HEK293T (cell line): ENCODE results near the gene DNAH8.

Source experiments
- CTCF ChIA-PET: fragments of 350-600 bp; formaldehyde crosslinking; extraction: SDS; loops from one replicate; lab custom pipeline; 2021; ENCODE audit warnings: antibody characterized with exemption, inconsistent platforms; lab: Yijun Ruan, JAX
- POLR2A ChIA-PET: fragments of 350-600 bp; formaldehyde crosslinking; extraction: SDS; loops from one replicate; lab custom pipeline; 2020; ENCODE audit warnings: antibody characterized with exemption, inconsistent platforms; lab: Yijun Ruan, JAX
- DNase-seq: peaks from one replicate; pipeline ENCODE4 v3.0.0; 2012; ENCODE audit warnings: mixed read lengths; ENCODE audit errors: extremely low spot score
- ARNT ChIP-seq: fragments of 450-650 bp; IDR thresholded peaks from 2 replicates; pipeline ENCODE4 v1.6.1; 2017; ENCODE audit warnings: mild to moderate bottlenecking
- BHLHE40 ChIP-seq: fragments of 450-650 bp; IDR thresholded peaks from 2 replicates; pipeline ENCODE4 v1.6.1; 2016; ENCODE audit warnings: mild to moderate bottlenecking, moderate library complexity, borderline replicate concordance
- CTBP1 ChIP-seq: fragments of 450-650 bp; IDR thresholded peaks from 2 replicates; pipeline ENCODE4 v1.6.1; 2016; ENCODE audit warnings: borderline replicate concordance
- ELF4 ChIP-seq: fragments of 450-650 bp; IDR thresholded peaks from 2 replicates; pipeline ENCODE4 v1.6.1; 2017; ENCODE audit warnings: antibody characterized with exemption
- FOXA1 ChIP-seq: fragments of 450-650 bp; IDR thresholded peaks from 2 replicates; pipeline ENCODE4 v1.6.1; 2016; ENCODE audit warnings: mild to moderate bottlenecking
- FOXK2 ChIP-seq: fragments of 450-650 bp; IDR thresholded peaks from 2 replicates; pipeline ENCODE4 v1.6.1; 2016; ENCODE audit warnings: mild to moderate bottlenecking
- FOXM1 ChIP-seq: fragments of 450-650 bp; IDR thresholded peaks from 2 replicates; pipeline ENCODE4 v1.6.1; 2017; ENCODE audit warnings: mild to moderate bottlenecking, borderline replicate concordance
- HDGF ChIP-seq: fragments of 450-650 bp; IDR thresholded peaks from 2 replicates; pipeline ENCODE4 v1.6.1; 2017; ENCODE audit warnings: antibody characterized with exemption, borderline replicate concordance
- L3MBTL2 ChIP-seq: fragments of 450-650 bp; conservative IDR thresholded peaks from 2 replicates; pipeline ENCODE4 v1.6.1; 2016; ENCODE audit warnings: mild to moderate bottlenecking
- NFRKB ChIP-seq: fragments of 450-650 bp; IDR thresholded peaks from 2 replicates; pipeline ENCODE4 v1.6.1; 2016; ENCODE audit warnings: mild to moderate bottlenecking, moderate library complexity
- SP1 ChIP-seq: fragments of 450-650 bp; IDR thresholded peaks from 2 replicates; pipeline ENCODE4 v1.6.1; 2017
- SUZ12 ChIP-seq: fragments of 450-650 bp; IDR thresholded peaks from 2 replicates; pipeline ENCODE4 v1.6.1; 2016; ENCODE audit warnings: mild to moderate bottlenecking
- TARDBP ChIP-seq: fragments of 450-650 bp; IDR thresholded peaks from 2 replicates; pipeline ENCODE4 v1.6.1; 2016
- ZNF384 ChIP-seq: fragments of 450-650 bp; IDR thresholded peaks from 2 replicates; pipeline ENCODE4 v1.6.1; 2016
- TF ChIP-seq, protein P1 (sequence below): fragments of 450-650 bp; IDR thresholded peaks from 2 replicates; pipeline ENCODE4 v1.6.1; 2016

Gene DNAH8

GRCh38 chr6:38686270-38687042 lies 28.7 kb upstream of the DNAH8 start:
- ChIA-PET CTCF (no interaction called here), POLR2A (no interaction called here)
- TF ChIP-seq CTBP1 = no peak
- no peak for TF ChIP-seq TARDBP

GRCh38 chr6:38687043-38687353 lies 28.1 kb upstream of the DNAH8 start:
- TF ChIP-seq HDGF (no peak), L3MBTL2 (no peak), SUZ12 (no peak), NFRKB (no peak)
- TF ChIP-seq, protein P1, sequence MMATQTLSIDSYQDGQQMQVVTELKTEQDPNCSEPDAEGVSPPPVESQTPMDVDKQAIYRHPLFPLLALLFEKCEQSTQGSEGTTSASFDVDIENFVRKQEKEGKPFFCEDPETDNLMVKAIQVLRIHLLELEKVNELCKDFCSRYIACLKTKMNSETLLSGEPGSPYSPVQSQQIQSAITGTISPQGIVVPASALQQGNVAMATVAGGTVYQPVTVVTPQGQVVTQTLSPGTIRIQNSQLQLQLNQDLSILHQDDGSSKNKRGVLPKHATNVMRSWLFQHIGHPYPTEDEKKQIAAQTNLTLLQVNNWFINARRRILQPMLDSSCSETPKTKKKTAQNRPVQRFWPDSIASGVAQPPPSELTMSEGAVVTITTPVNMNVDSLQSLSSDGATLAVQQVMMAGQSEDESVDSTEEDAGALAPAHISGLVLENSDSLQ = no peak
- no peak for DNase-seq
- POLR2A ChIA-PET = no interaction called here
- CTCF ChIA-PET = no interaction called here

More at GRCh38 chr6:38686270-38687042, 28.7 kb upstream of the DNAH8 start:
- no peak for DNase-seq

GRCh38 chr6:38687549-38687948 lies 27.6 kb upstream of the DNAH8 start:
- ChIA-PET POLR2A (no interaction called here), CTCF (interaction anchor here (0.7 kb wide), 1 partner anchor 104 kb away, joined by 3 read pairs; no protein-coding TSS in a partner anchor)
- no peak for DNase-seq
- TF ChIP-seq SUZ12 (no peak), ELF4 (no peak), CTBP1 (no peak), ZNF384 (no peak), BHLHE40 (no peak), ARNT (no peak), SP1 (no peak), TARDBP (no peak), FOXK2 (no peak), FOXA1 (no peak)
- TF ChIP-seq, protein P1 = no peak

DNA sequence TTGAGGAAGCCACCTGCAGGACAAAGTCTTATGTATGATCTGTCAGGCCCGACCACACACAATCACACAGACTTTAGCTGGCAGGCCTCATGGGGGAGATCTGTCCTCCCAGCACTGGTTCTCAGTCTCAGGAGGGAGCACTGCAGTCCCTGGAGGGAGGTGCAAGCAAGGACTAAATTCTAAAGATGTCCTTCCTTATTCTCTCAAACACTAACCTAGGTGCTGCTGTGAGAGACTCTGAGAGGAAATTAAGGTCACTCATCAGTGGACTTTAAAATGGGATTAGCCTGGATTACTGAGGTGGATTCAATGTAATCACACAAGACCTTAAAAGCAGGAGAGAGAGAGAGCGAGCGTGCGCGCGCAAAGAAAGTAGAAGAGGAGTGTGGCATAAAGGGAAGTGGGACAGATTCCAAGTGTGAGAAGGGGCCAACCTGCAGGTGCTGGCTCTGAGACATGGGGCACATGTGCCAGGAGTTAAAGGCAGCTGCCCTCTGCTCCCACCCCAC lies 26.5 kb upstream of the DNAH8 start:
- TF ChIP-seq ELF4 = no peak
- no peak for TF ChIP-seq ARNT
- TF ChIP-seq HDGF = no peak
- DNase-seq = no peak
- CTCF ChIA-PET = interaction anchor here (0.7 kb wide), 1 partner anchor 399 kb away, joined by 7 read pairs; no protein-coding TSS in a partner anchor
- POLR2A ChIA-PET = interaction anchor here (1.8 kb wide), 1 partner anchor 14 kb away, joined by 7 read pairs; the partner anchor contains the start of gene GLO1

DNA sequence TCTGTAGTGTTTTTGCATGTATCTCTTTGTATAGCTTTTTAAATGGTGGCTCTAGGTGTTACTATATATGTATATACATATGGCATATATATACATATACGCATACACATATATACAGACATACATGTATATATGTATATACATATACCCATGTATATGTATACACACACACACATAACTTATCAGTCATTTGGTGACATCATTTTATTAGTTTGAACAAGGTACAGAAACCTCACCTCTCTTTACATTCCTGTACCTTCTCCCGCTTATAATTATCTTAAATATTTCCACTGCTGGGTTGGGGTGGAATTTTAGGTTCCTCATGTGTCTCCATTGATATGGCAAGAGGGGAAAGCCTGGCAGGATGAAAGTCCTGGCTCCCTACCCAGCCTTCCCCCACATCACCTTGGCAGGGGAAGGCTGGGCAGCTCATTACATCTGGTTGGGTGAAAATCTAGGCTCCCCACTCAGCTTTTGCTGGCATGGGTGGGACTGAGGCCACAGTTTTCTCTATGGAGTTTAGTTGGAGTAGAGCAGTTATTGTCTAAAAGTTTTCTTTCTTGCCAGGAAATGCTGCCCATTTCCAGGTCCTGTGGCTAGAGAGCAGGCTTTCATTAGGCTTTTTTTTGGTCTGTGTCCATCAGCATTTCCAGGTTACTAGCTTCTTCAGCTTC lies 19.7 kb upstream of the DNAH8 start:
- no peak for DNase-seq
- ChIA-PET POLR2A (interaction anchor here (2.4 kb wide), 1 partner anchor 8 kb away, joined by 10 read pairs; the partner anchor contains the start of gene GLO1), CTCF (no interaction called here)
- no peak for TF ChIP-seq NFRKB
- TF ChIP-seq, protein P1 = no peak
- no peak for TF ChIP-seq TARDBP
- TF ChIP-seq FOXK2 = no peak
- no peak for TF ChIP-seq L3MBTL2
- TF ChIP-seq BHLHE40 = no peak
- no peak for TF ChIP-seq FOXM1
- TF ChIP-seq HDGF = no peak

- DNase-seq = no peak
- TF ChIP-seq SP1 (no peak), BHLHE40 (no peak), HDGF (no peak)
- TF ChIP-seq, protein P1 = no peak
- POLR2A ChIA-PET = no interaction called here
- CTCF ChIA-PET = no interaction called here
Observed at GRCh38 chr6:38695933-38696332, 19.2 kb upstream of the DNAH8 start.
